Measurements from ENCODE around the gene CIPC. TPM values are rescaled to one million over a fixed set of nuclear protein-coding genes. Genes with fewer than 3 reads are reported as not detected.

Gene CIPC
- total and polyA plus RNA-seq, 7 donors = 14.8 to 96.1 (median 59.7) TPM

DNA sequence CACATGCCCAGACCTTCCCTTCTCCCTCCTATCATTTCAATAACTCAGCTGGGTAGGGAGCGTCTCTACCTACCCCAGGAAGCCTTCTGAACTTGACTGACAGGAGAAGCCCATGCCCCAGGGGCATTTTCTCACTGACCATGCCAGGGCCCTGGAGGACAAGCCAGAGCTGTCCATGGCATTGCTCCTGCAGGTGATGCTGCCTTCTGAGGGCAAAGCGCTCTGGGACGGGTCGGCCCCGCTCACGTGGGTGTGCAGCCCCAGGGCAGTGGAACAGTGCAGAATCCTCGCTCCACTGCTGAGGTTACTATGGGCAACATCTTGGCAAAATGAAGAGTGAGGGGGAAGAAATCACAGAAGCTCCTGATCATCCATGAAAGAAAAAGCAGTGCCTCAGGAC is 28.5 kb upstream of the CIPC start:
- no peak for DNase-seq
- WGBS, 2 donors = 85 to 94% methylated on average over 7 of the region's 7 CpGs
- Histone ChIP-seq H3K4me3 (no peak overlapping the region), H3K36me3 (no peaks in the 10 kb centered on the region), H3K9me3 (no peaks in the 10 kb centered on the region), H3K4me1 (peaks cover 0 to 29% (median 19%) of the 10 kb centered on the region in 4 donors), H3K27me3 (no peaks in the 10 kb centered on the region), H3K27ac (peak overlapping the region in 3 of 4 donors; percentile 51 to 76 (median 70))
- no peak for TF ChIP-seq EP300 (IDR thresholded peaks at IDR 0.05)
- TF ChIP-seq POLR2AphosphoS5 (IDR thresholded peaks at IDR 0.05) = no peak
- intact Hi-C loops (cut with DNase I) = no loop called here

DNA sequence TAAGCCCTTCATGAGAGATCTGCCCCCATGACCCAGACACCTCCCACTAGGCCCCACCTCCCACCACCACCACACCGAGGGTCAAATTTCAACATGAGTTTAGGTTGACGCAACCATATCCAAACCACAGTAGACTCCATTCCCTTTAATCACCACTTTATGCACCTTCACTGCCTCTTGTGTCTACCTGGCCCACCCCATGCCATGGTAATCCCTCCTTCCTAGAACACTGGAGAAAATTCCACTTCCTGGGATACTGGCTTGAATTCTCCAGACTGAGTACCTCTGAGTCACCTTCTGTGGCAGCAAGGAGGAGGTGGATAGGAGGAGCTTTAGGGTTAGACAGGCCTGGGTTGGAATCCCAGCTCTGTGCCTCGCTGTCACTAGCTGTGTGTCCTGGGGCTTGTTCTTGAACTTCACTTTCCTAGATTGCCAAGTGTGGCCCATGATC is 26.1 kb upstream of the CIPC start:
- Histone ChIP-seq H3K4me1 (peaks cover 0 to 32% (median 19%) of the 10 kb centered on the region in 4 donors), H3K9me3 (no peaks in the 10 kb centered on the region), H3K27me3 (no peaks in the 10 kb centered on the region), H3K4me3 (no peak overlapping the region), H3K36me3 (no peaks in the 10 kb centered on the region), H3K27ac (no peak overlapping the region)
- WGBS, 2 donors = 88 to 95% methylated on average over 3 of the region's 3 CpGs
- intact Hi-C loops (cut with DNase I) = loop anchor here (2.0 kb wide), 1 partner anchor 25 kb away; no protein-coding TSS in a partner anchor
- TF ChIP-seq EP300 (IDR thresholded peaks at IDR 0.05) (no peak), POLR2AphosphoS5 (IDR thresholded peaks at IDR 0.05) (no peak), POLR2A (IDR thresholded peaks at IDR 0.05) (no peak)
- TF ChIP-seq, protein P1, sequence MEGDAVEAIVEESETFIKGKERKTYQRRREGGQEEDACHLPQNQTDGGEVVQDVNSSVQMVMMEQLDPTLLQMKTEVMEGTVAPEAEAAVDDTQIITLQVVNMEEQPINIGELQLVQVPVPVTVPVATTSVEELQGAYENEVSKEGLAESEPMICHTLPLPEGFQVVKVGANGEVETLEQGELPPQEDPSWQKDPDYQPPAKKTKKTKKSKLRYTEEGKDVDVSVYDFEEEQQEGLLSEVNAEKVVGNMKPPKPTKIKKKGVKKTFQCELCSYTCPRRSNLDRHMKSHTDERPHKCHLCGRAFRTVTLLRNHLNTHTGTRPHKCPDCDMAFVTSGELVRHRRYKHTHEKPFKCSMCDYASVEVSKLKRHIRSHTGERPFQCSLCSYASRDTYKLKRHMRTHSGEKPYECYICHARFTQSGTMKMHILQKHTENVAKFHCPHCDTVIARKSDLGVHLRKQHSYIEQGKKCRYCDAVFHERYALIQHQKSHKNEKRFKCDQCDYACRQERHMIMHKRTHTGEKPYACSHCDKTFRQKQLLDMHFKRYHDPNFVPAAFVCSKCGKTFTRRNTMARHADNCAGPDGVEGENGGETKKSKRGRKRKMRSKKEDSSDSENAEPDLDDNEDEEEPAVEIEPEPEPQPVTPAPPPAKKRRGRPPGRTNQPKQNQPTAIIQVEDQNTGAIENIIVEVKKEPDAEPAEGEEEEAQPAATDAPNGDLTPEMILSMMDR (IDR thresholded peaks at IDR 0.05) = no peak
- no peak for DNase-seq

DNA sequence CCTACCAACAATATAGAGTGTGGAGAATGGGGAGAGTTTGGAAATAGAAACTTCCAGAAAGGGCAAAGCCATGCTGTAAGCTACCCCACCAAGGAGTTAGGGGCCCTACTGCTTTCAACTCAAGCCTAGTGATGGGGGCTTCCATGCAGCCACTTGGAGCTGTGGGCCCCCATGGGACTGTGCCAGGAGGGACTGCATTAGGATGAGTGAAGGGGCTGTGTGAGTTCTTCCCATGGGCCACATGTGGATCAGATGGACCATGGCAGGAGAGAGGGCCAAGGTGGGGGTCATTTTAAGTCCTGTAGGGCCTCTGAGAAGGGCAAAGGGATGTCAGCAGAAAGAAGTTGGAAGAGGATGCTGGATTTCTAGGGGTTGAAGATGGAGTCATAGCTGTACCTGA is 23.1 kb upstream of the CIPC start:
- Histone ChIP-seq H3K4me1 (peaks cover 0 to 15% (median 6%) of the 10 kb centered on the region in 4 donors), H3K9me3 (peaks cover 0 to 2% (median 0%) of the 10 kb centered on the region in 4 donors), H3K4me3 (no peak overlapping the region), H3K27ac (peak overlapping the region in 3 of 4 donors; percentile 71 to 84 (median 72)), H3K36me3 (no peaks in the 10 kb centered on the region), H3K27me3 (no peaks in the 10 kb centered on the region)
- intact Hi-C loops (cut with DNase I) = no loop called here
- TF ChIP-seq POLR2A (IDR thresholded peaks at IDR 0.05) (no peak), EP300 (IDR thresholded peaks at IDR 0.05) (no peak)
- DNase-seq = no peak

DNA sequence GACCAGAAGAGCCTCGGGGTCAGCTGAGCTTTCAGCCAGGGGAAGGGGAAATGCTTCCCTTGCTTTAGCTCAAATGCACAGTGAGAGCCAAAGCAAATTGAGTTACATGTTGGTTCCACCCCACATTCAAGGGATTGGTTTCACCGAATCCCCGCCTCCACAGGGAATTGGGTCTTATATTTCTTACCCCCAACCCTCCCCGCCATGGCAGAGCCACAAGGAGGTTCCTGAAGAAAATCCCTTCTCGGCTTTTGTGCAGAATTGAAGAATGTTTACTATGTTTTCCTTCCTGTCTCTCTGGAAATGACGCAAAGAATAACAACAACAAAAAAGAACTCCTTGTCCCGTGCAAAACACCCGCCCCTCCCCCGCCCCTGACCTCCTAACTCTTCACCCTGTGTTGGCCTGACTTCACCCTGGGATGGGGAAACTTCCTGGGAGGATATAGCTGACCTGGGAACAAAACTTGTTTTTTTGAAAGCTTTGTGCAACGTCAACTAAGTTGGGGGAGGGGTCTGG is 21.9 kb upstream of the CIPC start:
- Histone ChIP-seq H3K9me3 (peaks cover 0 to 6% (median 0%) of the 10 kb centered on the region in 4 donors), H3K27ac (peak overlapping the region; percentile 63 to 84 (median 72)), H3K4me1 (peaks cover 0 to 8% (median 0%) of the 10 kb centered on the region in 4 donors), H3K27me3 (no peaks in the 10 kb centered on the region), H3K4me3 (peak overlapping the region in 2 of 4 donors; percentile 14 to 18), H3K36me3 (no peaks in the 10 kb centered on the region)
- intact Hi-C loops (cut with DNase I) = no loop called here
- 46 to 63% methylated on average over 10 of the region's 10 CpGs for WGBS, 2 donors
- TF ChIP-seq, protein P1 (IDR thresholded peaks at IDR 0.05) = no peak
- TF ChIP-seq POLR2A (IDR thresholded peaks at IDR 0.05) (peak; percentile 10 to 11), POLR2AphosphoS5 (IDR thresholded peaks at IDR 0.05) (peak; percentile 31 to 60 (median 56)), EP300 (IDR thresholded peaks at IDR 0.05) (peak; percentile 21 to 86 (median 55))
- DNase-seq = peak; percentile 89

DNA sequence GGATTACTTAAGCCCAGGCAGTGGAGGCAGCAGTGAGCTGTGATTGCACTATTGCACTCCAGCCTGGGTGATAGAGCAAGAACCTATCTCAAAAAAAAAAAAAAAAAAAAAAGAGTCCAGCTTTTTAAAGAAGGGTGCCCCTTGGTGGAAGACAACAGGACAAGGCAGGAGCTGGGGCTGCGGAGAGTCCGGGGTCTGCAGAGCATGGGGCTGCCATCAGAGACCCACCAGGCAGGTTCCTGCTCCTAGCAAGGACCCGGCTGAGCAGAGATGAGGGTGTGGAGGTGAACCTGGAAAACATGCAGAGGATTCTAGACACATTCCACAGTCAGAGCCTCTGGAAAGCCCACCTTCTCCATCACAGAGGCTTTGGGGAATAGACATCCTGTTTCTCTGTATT is 21.0 kb upstream of the CIPC start:
- Histone ChIP-seq H3K9me3 (peaks cover 0 to 6% (median 0%) of the 10 kb centered on the region in 4 donors), H3K27ac (peak overlapping the region; percentile 47 to 84 (median 62)), H3K27me3 (no peaks in the 10 kb centered on the region), H3K4me1 (peaks cover 0 to 8% (median 0%) of the 10 kb centered on the region in 4 donors), H3K36me3 (no peaks in the 10 kb centered on the region), H3K4me3 (no peak overlapping the region)
- 92 to 94% methylated on average over 3 of the region's 3 CpGs for WGBS, 2 donors
- intact Hi-C loops (cut with DNase I) = no loop called here
- no peak for DNase-seq
- no peak for TF ChIP-seq POLR2AphosphoS5 (IDR thresholded peaks at IDR 0.05)
- TF ChIP-seq POLR2A (IDR thresholded peaks at IDR 0.05) = no peak
- TF ChIP-seq, protein P1 (IDR thresholded peaks at IDR 0.05) = no peak
- no peak for TF ChIP-seq EP300 (IDR thresholded peaks at IDR 0.05)
